Measurements from ENCODE around the gene OR5B12.

DNA sequence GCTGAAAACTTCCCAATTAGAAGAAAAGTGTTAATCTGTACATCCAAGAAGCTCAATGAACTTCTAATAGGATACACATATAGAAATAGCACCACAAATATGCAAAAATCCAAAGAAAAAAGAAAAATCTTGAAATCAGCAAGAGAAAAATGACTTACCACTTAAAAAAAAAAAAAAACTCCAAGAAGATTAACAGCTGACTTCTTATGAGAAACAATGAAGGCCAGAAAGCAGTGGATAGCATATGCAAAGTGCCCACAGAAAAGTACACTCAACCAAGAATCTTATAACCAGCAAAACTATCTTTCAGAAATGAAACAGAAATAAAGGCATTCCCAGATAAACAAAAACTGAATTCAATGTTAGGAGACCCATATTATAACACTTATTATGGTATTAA, 29.9 kb upstream of the OR5B12 start:
- TF ChIP-seq, protein P1, sequence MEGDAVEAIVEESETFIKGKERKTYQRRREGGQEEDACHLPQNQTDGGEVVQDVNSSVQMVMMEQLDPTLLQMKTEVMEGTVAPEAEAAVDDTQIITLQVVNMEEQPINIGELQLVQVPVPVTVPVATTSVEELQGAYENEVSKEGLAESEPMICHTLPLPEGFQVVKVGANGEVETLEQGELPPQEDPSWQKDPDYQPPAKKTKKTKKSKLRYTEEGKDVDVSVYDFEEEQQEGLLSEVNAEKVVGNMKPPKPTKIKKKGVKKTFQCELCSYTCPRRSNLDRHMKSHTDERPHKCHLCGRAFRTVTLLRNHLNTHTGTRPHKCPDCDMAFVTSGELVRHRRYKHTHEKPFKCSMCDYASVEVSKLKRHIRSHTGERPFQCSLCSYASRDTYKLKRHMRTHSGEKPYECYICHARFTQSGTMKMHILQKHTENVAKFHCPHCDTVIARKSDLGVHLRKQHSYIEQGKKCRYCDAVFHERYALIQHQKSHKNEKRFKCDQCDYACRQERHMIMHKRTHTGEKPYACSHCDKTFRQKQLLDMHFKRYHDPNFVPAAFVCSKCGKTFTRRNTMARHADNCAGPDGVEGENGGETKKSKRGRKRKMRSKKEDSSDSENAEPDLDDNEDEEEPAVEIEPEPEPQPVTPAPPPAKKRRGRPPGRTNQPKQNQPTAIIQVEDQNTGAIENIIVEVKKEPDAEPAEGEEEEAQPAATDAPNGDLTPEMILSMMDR (IDR thresholded peaks at IDR 0.05; ENCODE audit: low read depth, low read length, missing input control): no peak
- TF ChIP-seq, protein P2, sequence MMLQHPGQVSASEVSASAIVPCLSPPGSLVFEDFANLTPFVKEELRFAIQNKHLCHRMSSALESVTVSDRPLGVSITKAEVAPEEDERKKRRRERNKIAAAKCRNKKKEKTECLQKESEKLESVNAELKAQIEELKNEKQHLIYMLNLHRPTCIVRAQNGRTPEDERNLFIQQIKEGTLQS (IDR thresholded peaks at IDR 0.05): no peak
- TF ChIP-seq TAF1 (conservative IDR thresholded peaks at IDR 0.05): no peak
- no peak for TF ChIP-seq EGR1 (IDR thresholded peaks at IDR 0.05; ENCODE audit: low read depth in 2 of 2)
- TF ChIP-seq NR2F2 (IDR thresholded peaks at IDR 0.05): no peak
- TF ChIP-seq, protein P3, sequence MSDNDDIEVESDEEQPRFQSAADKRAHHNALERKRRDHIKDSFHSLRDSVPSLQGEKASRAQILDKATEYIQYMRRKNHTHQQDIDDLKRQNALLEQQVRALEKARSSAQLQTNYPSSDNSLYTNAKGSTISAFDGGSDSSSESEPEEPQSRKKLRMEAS (IDR thresholded peaks at IDR 0.05): no peak
- no peak for TF ChIP-seq GABPA (IDR thresholded peaks at IDR 0.05 in 1 of 2, conservative IDR thresholded peaks at IDR 0.05 in 1 of 2)
- TF ChIP-seq, protein P4, sequence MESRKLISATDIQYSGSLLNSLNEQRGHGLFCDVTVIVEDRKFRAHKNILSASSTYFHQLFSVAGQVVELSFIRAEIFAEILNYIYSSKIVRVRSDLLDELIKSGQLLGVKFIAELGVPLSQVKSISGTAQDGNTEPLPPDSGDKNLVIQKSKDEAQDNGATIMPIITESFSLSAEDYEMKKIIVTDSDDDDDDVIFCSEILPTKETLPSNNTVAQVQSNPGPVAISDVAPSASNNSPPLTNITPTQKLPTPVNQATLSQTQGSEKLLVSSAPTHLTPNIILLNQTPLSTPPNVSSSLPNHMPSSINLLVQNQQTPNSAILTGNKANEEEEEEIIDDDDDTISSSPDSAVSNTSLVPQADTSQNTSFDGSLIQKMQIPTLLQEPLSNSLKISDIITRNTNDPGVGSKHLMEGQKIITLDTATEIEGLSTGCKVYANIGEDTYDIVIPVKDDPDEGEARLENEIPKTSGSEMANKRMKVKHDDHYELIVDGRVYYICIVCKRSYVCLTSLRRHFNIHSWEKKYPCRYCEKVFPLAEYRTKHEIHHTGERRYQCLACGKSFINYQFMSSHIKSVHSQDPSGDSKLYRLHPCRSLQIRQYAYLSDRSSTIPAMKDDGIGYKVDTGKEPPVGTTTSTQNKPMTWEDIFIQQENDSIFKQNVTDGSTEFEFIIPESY (IDR thresholded peaks at IDR 0.05): no peak
- TF ChIP-seq YY1 (IDR thresholded peaks at IDR 0.05): no peak

Data from liver (tissue), 3 donors.